ENCODE results near the gene DR1.

DNA sequence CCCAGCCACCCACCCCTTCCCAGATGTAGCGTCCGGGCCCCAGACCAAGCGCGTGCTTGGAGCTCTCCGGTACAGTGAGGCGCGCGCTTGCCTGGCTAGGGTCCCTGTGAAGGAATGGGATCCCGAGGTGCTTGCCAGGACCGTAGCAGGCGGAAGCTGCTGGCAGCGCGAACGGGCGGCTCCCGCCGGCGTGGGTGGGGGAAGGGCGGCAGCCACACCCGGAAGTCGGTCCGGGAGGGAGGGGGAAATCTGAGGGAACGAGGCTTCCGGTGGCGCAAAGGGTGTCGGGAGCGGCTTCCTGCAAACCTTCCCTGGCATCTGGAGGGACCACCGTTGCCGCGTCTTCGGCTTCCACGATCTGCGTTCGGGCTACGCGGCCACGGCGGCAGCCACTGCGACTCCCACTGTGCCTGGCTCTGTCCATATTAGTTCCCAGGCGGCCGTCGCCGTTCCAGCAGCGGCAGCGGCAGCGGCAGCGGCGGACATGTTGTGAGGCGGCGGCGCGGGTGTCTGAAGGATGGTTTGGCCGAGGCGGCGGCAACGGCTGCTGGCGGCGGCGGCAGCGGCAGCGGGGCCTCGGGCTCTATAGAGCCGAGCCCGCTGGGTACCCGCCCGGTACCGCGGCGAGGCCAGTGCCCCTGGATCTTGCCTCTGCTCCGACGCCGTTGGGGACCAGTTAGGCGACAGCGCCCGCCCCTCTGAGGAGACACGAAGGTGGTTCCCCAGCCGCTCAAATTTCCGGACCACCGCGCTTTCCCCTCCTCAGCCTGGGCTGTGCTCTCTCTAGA is at the start of gene DR1:
- TF ChIP-seq, protein P1, sequence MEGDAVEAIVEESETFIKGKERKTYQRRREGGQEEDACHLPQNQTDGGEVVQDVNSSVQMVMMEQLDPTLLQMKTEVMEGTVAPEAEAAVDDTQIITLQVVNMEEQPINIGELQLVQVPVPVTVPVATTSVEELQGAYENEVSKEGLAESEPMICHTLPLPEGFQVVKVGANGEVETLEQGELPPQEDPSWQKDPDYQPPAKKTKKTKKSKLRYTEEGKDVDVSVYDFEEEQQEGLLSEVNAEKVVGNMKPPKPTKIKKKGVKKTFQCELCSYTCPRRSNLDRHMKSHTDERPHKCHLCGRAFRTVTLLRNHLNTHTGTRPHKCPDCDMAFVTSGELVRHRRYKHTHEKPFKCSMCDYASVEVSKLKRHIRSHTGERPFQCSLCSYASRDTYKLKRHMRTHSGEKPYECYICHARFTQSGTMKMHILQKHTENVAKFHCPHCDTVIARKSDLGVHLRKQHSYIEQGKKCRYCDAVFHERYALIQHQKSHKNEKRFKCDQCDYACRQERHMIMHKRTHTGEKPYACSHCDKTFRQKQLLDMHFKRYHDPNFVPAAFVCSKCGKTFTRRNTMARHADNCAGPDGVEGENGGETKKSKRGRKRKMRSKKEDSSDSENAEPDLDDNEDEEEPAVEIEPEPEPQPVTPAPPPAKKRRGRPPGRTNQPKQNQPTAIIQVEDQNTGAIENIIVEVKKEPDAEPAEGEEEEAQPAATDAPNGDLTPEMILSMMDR (IDR thresholded peaks at IDR 0.05; ENCODE audit: low read depth, low read length), result no peak
- TF ChIP-seq POLR2A (IDR thresholded peaks at IDR 0.05; ENCODE audit: extremely low read depth, insufficient read length), result peak; percentile 91
